HG03045 (cell line): ENCODE measurements around the gene PAFAH2.
"Not testable (repeated sequence)": the region's sequence is repeated elsewhere in the genome, so short reads cannot be mapped to it uniquely, and the experiment has no call there.

ENCODE experiments used
- ATAC-seq: cut with Tn5 transposase; IDR thresholded peaks from one replicate; pipeline ENCODE4 v1.9.1; 2021; ENCODE audit warnings: mild to moderate bottlenecking, moderate library complexity; ENCODE audit not compliant: unreplicated experiment

Gene PAFAH2

GRCh38 chr1:25989440-25990234, 8.2 kb downstream of the PAFAH2 start:
- ATAC-seq: no peak

GRCh38 chr1:25987951-25988350, 9.9 kb downstream of the PAFAH2 start:
- ATAC-seq: no peak

GRCh38 chr1:25986773-25987172, 11.1 kb downstream of the PAFAH2 start:
- ATAC-seq: not testable (repeated sequence)

- no peak for ATAC-seq
These were observed 12.2 kb downstream of the PAFAH2 start for GRCh38 chr1:25985670-25986069.

- no peak for ATAC-seq
These were observed 12.7 kb downstream of the PAFAH2 start for GRCh38 chr1:25985171-25985570.

GRCh38 chr1:25979210-25979609, 18.7 kb downstream of the PAFAH2 start:
- no peak for ATAC-seq

GRCh38 chr1:25978403-25978802, 19.5 kb downstream of the PAFAH2 start:
- ATAC-seq: no peak

GRCh38 chr1:25977801-25978200, 20.1 kb downstream of the PAFAH2 start:
- ATAC-seq: no peak

- no peak for ATAC-seq
These were observed 24.1 kb downstream of the PAFAH2 start for GRCh38 chr1:25973610-25974321.

- ATAC-seq: no peak
These were observed 26.1 kb downstream of the PAFAH2 start for GRCh38 chr1:25971811-25972180.

- no peak for ATAC-seq
These were observed 26.6 kb downstream of the PAFAH2 start for GRCh38 chr1:25971066-25971810.

- no peak for ATAC-seq
These were observed 30.6 kb downstream of the PAFAH2 start for GRCh38 chr1:25967308-25967707.

GRCh38 chr1:25959611-25960010, 38.3 kb downstream of the PAFAH2 start:
- ATAC-seq: no peak

- ATAC-seq: no peak
These were observed 39.4 kb downstream of the PAFAH2 start for GRCh38 chr1:25958465-25958864.

GRCh38 chr1:25955553-25955952, 42.3 kb downstream of the PAFAH2 start:
- ATAC-seq: no peak

- no peak for ATAC-seq
These were observed 43.5 kb downstream of the PAFAH2 start for GRCh38 chr1:25954282-25954938.

GRCh38 chr1:25952841-25953401, 44.9 kb downstream of the PAFAH2 start:
- no peak for ATAC-seq

GRCh38 chr1:25948641-25949040, 49.2 kb downstream of the PAFAH2 start:
- no peak for ATAC-seq

- no peak for ATAC-seq
These were observed 50.8 kb downstream of the PAFAH2 start for GRCh38 chr1:25947027-25947426.

GRCh38 chr1:25945761-25946160, 52.1 kb downstream of the PAFAH2 start:
- no peak for ATAC-seq

- no peak for ATAC-seq
These were observed 52.9 kb downstream of the PAFAH2 start for GRCh38 chr1:25944986-25945385.
